OCI-LY1 (cell line): Measurements from ENCODE around the gene DOCK3.

Experiments used
- CTCF ChIP-seq: fragments of 200-600 bp; sonication (generic), shearing (Covaris generic); IDR thresholded peaks from 2 replicates; pipeline ENCODE4 v1.5.1; 2017; ENCODE audit warnings: mild to moderate bottlenecking, antibody characterized with exemption, low read length, moderate library complexity, mixed read lengths
- EZH2 ChIP-seq: fragments of 200-600 bp; sonication (generic), shearing (Covaris generic); IDR thresholded peaks from 2 replicates; pipeline ENCODE4 v1.8.0; 2017; ENCODE audit warnings: borderline replicate concordance, mixed run types, mild to moderate bottlenecking, antibody characterized with exemption, low read length, moderate library complexity, mixed read lengths

GRCh38 chr3:51371943-51372557 lies 697.3 kb downstream of the DOCK3 start:
- TF ChIP-seq CTCF (peak; percentile 65), EZH2 (no peak)
